Measurements from ENCODE around the gene CREB3L1. TPM values are rescaled to one million over a fixed set of nuclear protein-coding genes. Genes with fewer than 3 reads are reported as not detected.
A peak's percentile ranks its signal among the peaks of the same experiment; 100 is the strongest.

Gene CREB3L1
- total and polyA plus RNA-seq, 2 of the 13 experiments (the other 11 are each of a cell fraction or from before 2014, with no cell fraction given): not detected

- no peak for TF ChIP-seq ZNF513 (CRISPR knock-in tag; conservative IDR thresholded peaks at IDR 0.05)
- peak; percentile 78 for TF ChIP-seq PRDM15 (CRISPR knock-in tag; IDR thresholded peaks at IDR 0.05)
- TF ChIP-seq TMF1 (CRISPR knock-in tag; IDR thresholded peaks at IDR 0.05; ENCODE audit: low read depth): 0 out of 2 replicates have a peak, but pooled peaks have one; percentile 48
- TF ChIP-seq ZNF883 (CRISPR knock-in tag; IDR thresholded peaks at IDR 0.05; ENCODE audit: not compliant biosample characterization): no peak
- TF ChIP-seq ZBTB46 (CRISPR knock-in tag; IDR thresholded peaks at IDR 0.05; ENCODE audit: borderline replicate concordance): no peak
- no peak for TF ChIP-seq MZF1 (CRISPR knock-in tag; IDR thresholded peaks at IDR 0.05; ENCODE audit: borderline replicate concordance)
- no peak for TF ChIP-seq FOXP1 (IDR thresholded peaks at IDR 0.05)
- TF ChIP-seq FOXP1 (CRISPR knock-in tag; IDR thresholded peaks at IDR 0.05): no peak
- TF ChIP-seq ZNF569 (CRISPR knock-in tag; IDR thresholded peaks at IDR 0.05; ENCODE audit: borderline replicate concordance): no peak
- no peak for TF ChIP-seq ZNF687 (CRISPR knock-in tag; IDR thresholded peaks at IDR 0.05)
- TF ChIP-seq ZNF44 (CRISPR knock-in tag; IDR thresholded peaks at IDR 0.05): no peak
- TF ChIP-seq SIX4 (CRISPR knock-in tag; IDR thresholded peaks at IDR 0.05): no peak
- no peak for TF ChIP-seq ZBTB26 (CRISPR knock-in tag; IDR thresholded peaks at IDR 0.05; ENCODE audit: borderline replicate concordance)
- peak; percentile 42; the same call in 1 of the 2 replicates for TF ChIP-seq ZSCAN31 (CRISPR knock-in tag; IDR thresholded peaks at IDR 0.05; ENCODE audit: low read depth)
- TF ChIP-seq ZNF850 (CRISPR knock-in tag; conservative IDR thresholded peaks at IDR 0.05): no peak
- TF ChIP-seq ZMAT3 (CRISPR knock-in tag; conservative IDR thresholded peaks at IDR 0.05): no peak
Observed at GRCh38 chr11:46346886-46347636, 69.6 kb downstream of the CREB3L1 start, which contains the start of gene DGKZ (continued).
